K562 (cell line): ENCODE measurements around the gene TANC1. TPM values are rescaled to one million over a fixed set of nuclear protein-coding genes. Genes with fewer than 3 reads are reported as not detected.

Experiments used
- ATAC-seq: fragments of 200-7000 bp; cut with Tn5 transposase; 3 replicates; pipeline ENCODE4 v1.9.1; 2020; ENCODE audit warnings: moderate library complexity
- BruUV-seq: library from RNA; stranded (reverse); fragments of 400-500 nt; replicated peaks from 2 replicates; lab custom pipeline; 2021; lab: Mats Ljungman, UMichigan
- CTCF ChIA-PET: fragments of 300-600 bp; formaldehyde crosslinking; extraction: SDS; loops from one replicate; lab custom pipeline; 2021; ENCODE audit warnings: low intra/inter-chr PET ratio; lab: Yijun Ruan, JAX
- POLR2A ChIA-PET: fragments of 300-600, 350-650 bp; sonication (Branson Sonifier 250); formaldehyde crosslinking; extraction: SDS; loops from one replicate; lab custom pipeline; 2021; ENCODE audit warnings: antibody characterized with exemption, inconsistent platforms; lab: Yijun Ruan, JAX
- DNase-seq, 4 experiments: peaks; one replicate each; pipeline versions ENCODE4 v3.0.0 to v3.0.0-alpha.2; 2011 to 2018; ENCODE audit warnings: low spot score in 3 of 4, mixed read lengths in 3 of 4; ENCODE audit errors: extremely low read depth in 1 of 4
- FAIRE-seq: peaks from 2 replicates; lab custom pipeline; 2011; peaks lifted over from hg19 to GRCh38; lab: Jason Lieb, UNC
- H2AFZ ChIP-seq: 2 replicates; pipeline ENCODE4 v1.6.0; 2011; ENCODE audit warnings: low read depth, low read length, control low read depth, inconsistent platforms
- H3K27ac ChIP-seq: fragments of 200-600 bp; 3 replicates; pipeline ENCODE4 v1.8.0; 2011; ENCODE audit warnings: low read depth, mild to moderate bottlenecking, control low read depth, inconsistent platforms, low read length, moderate library complexity, mixed read lengths; ENCODE audit errors: extremely low read depth
- H3K27me3 ChIP-seq, 2 experiments: fragments of 300-600 bp in 1 of 2; 2 replicates in 1 of 2; 3 replicates in 1 of 2; pipeline versions ENCODE4 v1.6.0 to v1.8.0; 2011; ENCODE audit warnings: inconsistent platforms in 2 of 2, low read length in 2 of 2, mild to moderate bottlenecking in 1 of 2, mixed read lengths in 1 of 2, moderate library complexity in 1 of 2; ENCODE audit not compliant: control insufficient read depth in 2 of 2, insufficient read depth in 2 of 2
- H3K36me3 ChIP-seq: fragments of 300-600 bp; 3 replicates; pipeline ENCODE4 v1.8.0; 2011; ENCODE audit warnings: mild to moderate bottlenecking, low read length, inconsistent platforms; ENCODE audit not compliant: control insufficient read depth, insufficient read depth
- H3K4me1 ChIP-seq, 2 experiments: fragments of 200-600 bp in 1 of 2; replicated peaks in 1 of 2; 2 replicates in 1 of 2; 3 replicates in 1 of 2; pipeline versions ENCODE4 v1.5.1 to v1.8.0; 2011; ENCODE audit warnings: inconsistent platforms in 2 of 2, low read length in 2 of 2, mild to moderate bottlenecking in 1 of 2, mixed read lengths in 1 of 2, moderate library complexity in 1 of 2; ENCODE audit not compliant: control insufficient read depth in 2 of 2, insufficient read depth in 2 of 2
- H3K4me2 ChIP-seq: 2 replicates; pipeline ENCODE4 v1.6.1; 2011; ENCODE audit warnings: low read length, control low read depth, inconsistent platforms, mixed read lengths; ENCODE audit not compliant: insufficient read depth
- H3K4me3 ChIP-seq: fragments of 200-600 bp; sonication (generic), shearing (Covaris generic); 2 replicates; pipeline ENCODE4 v1.5.1; 2016; ENCODE audit warnings: control low read depth, inconsistent platforms
- H3K79me2 ChIP-seq: fragments of 200-600 bp; 3 replicates; pipeline ENCODE4 v1.8.0; 2011; ENCODE audit warnings: low read length, inconsistent platforms; ENCODE audit not compliant: control insufficient read depth, insufficient read depth
- H3K9ac ChIP-seq, 2 experiments: 2 replicates each; pipeline versions ENCODE4 v1.6.0 to v1.6.1; 2011; ENCODE audit warnings: low read depth in 2 of 2, low read length in 2 of 2, control low read depth in 1 of 2, inconsistent platforms in 1 of 2, mild to moderate bottlenecking in 1 of 2, mixed read lengths in 1 of 2; ENCODE audit not compliant: insufficient read depth in 1 of 2
- H3K9me1 ChIP-seq: one replicate; pipeline ENCODE4 v1.6.0; 2011; ENCODE audit warnings: inconsistent platforms, mild to moderate bottlenecking, low read length, moderate library complexity; ENCODE audit not compliant: control insufficient read depth, insufficient read depth
- H3K9me3 ChIP-seq: replicated peaks from 2 replicates; pipeline ENCODE4 v1.5.1; 2011; ENCODE audit warnings: low read depth, low read length, inconsistent platforms; ENCODE audit not compliant: control insufficient read depth, insufficient read depth
- H4K20me1 ChIP-seq: replicated peaks from 2 replicates; pipeline ENCODE4 v1.6.1; 2011; ENCODE audit warnings: low read length, inconsistent platforms, mixed read lengths; ENCODE audit not compliant: control insufficient read depth, insufficient read depth
- ATF1 ChIP-seq, 2 experiments: fragments of 450-650 bp in 1 of 2; IDR thresholded peaks; 2 replicates each; pipeline ENCODE4 v1.6.1; 2016; ENCODE audit warnings: missing compliant biosample characterization in 1 of 2, missing genetic modification characterization in 1 of 2
- ATF4 ChIP-seq: fragments of 450-650 bp; formaldehyde crosslinking; IDR thresholded peaks from 2 replicates; pipeline ENCODE4 v1.4.0; 2022; ENCODE audit warnings: mild to moderate bottlenecking, moderate library complexity
- CTCF ChIP-seq, 3 experiments: IDR thresholded peaks in 2 of 3; conservative IDR thresholded peaks in 1 of 3; 2 replicates each; pipeline ENCODE4 v1.5.1; 2011 to 2012; ENCODE audit warnings: low read length in 3 of 3, mild to moderate bottlenecking in 3 of 3, control low read depth in 2 of 3, improper control_type of control experiment in 1 of 3, inconsistent platforms in 1 of 3, low read depth in 1 of 3, mixed read lengths in 1 of 3, moderate library complexity in 1 of 3; ENCODE audit not compliant: insufficient read depth in 2 of 3
- ESRRB ChIP-seq: fragments of 250-450 bp; sonication (Bioruptor Pico); IDR thresholded peaks from 2 replicates; pipeline ENCODE4 v1.5.0; 2020; ENCODE audit warnings: mild to moderate bottlenecking, moderate library complexity, borderline replicate concordance
- NFE2 ChIP-seq: IDR thresholded peaks from 2 replicates; pipeline ENCODE4 v1.6.1; 2014; ENCODE audit warnings: antibody characterized with exemption, low read depth
- NR2C2 ChIP-seq, 2 experiments: fragments of 200-800 bp in 1 of 2; sonication (Bioruptor generic) in 1 of 2; sonication (generic) in 1 of 2; formaldehyde crosslinking in 1 of 2; IDR thresholded peaks; 2 replicates each; pipeline versions ENCODE4 v1.6.1 to v1.8.0; 2016 to 2022; ENCODE audit warnings: mild to moderate bottlenecking in 1 of 2, missing compliant biosample characterization in 1 of 2, missing genetic modification characterization in 1 of 2, missing genetic modification reagents in 1 of 2
- POLR2H ChIP-seq: IDR thresholded peaks from 2 replicates; pipeline ENCODE4 v1.6.1; 2016; ENCODE audit warnings: missing genetic modification characterization, low read depth, mild to moderate bottlenecking, control low read depth, missing compliant biosample characterization, moderate library complexity
- SMARCA5 ChIP-seq: fragments of 450-650 bp; IDR thresholded peaks from 2 replicates; pipeline ENCODE4 v1.6.1; 2016
- YY1 ChIP-seq, 3 experiments: IDR thresholded peaks; 2 replicates each; pipeline ENCODE4 v1.6.1; 2011; ENCODE audit warnings: low read length in 2 of 3, mild to moderate bottlenecking in 2 of 3, moderate library complexity in 2 of 3, borderline replicate concordance in 1 of 3, control low read depth in 1 of 3, low read depth in 1 of 3; ENCODE audit not compliant: insufficient read depth in 3 of 3, insufficient replicate concordance in 2 of 3, control insufficient read depth in 1 of 3, insufficient read length in 1 of 3; ENCODE audit errors: extremely low read depth in 1 of 3
- ZFP1 ChIP-seq: fragments of 450-650 bp; formaldehyde crosslinking; IDR thresholded peaks from 2 replicates; pipeline ENCODE4 v1.4.0; 2020; ENCODE audit warnings: mild to moderate bottlenecking, mixed read lengths
- ZFX ChIP-seq: sonication (generic); formaldehyde crosslinking; IDR thresholded peaks from 2 replicates; pipeline ENCODE4 v1.8.0; 2022; ENCODE audit warnings: mild to moderate bottlenecking, missing genetic modification reagents, moderate library complexity
- ZNF146 ChIP-seq: IDR thresholded peaks from one replicate; pipeline ENCODE4 v1.6.1; 2018; ENCODE audit warnings: missing compliant biosample characterization; ENCODE audit not compliant: unreplicated experiment
- WGBS: fragments of 100-300 bp; shearing (Covaris generic); methylation state at CpG from one replicate; pipeline ENCODE4 v1.1.6; 2016; ENCODE audit warnings: low coverage, mixed read lengths; ENCODE audit not compliant: insufficient coverage; ENCODE audit errors: missing lambda C conversion rate; 5-methylcytosine and 5-hydroxymethylcytosine counted together
- in situ Hi-C: fragments of 300-500 bp; cut with MboI; formaldehyde crosslinking; loops from 4 replicates; pipeline ENCODE4 v1.15.0; 2018; ENCODE audit warnings: inconsistent platforms, mixed read lengths
- intact Hi-C: fragments of 100-400 bp; cut with micrococcal nuclease; formaldehyde crosslinking; loops from 2 replicates; pipeline ENCODE4 v1.14.2; 2022
- polyA plus RNA-seq, 8 experiments: library from polyadenylated mRNA; depleted of rRNA in 4 of 8; stranded (reverse) in 5 of 8; unstranded in 3 of 8; fragments of >200 nt; fragmentation: Nextera tagmentation in 2 of 8; fragmentation: Illumina TruSeq in 1 of 8; extraction: Ambion mirVana in 2 of 8; extraction: Trizol in 1 of 8; gene quantifications; 2 replicates each; pipeline versions ENCODE4 v1.2.1 to v1.2.3, GENCODE V29; 2011 to 2014; ENCODE audit warnings: inconsistent platforms in 1 of 8, missing spikeins in 1 of 8
- total RNA-seq, 7 experiments: library from RNA; depleted of rRNA in 6 of 7; stranded (reverse); fragments of >200 nt in 6 of 7; fragmentation: Illumina TruSeq in 2 of 7; extraction: Trizol in 2 of 7; gene quantifications; 2 replicates each; pipeline versions ENCODE4 v1.2.1 to v1.2.3, GENCODE V29; 2011 to 2021; ENCODE audit warnings: low replicate concordance in 1 of 7

TANC1 gene
- total and polyA plus RNA-seq, 9 of the 15 experiments (the other 6 are each of a cell fraction or from before 2014, with no cell fraction given) = under 0.01 to 0.20 (median 0.07) TPM; not detected in 1

DNA sequence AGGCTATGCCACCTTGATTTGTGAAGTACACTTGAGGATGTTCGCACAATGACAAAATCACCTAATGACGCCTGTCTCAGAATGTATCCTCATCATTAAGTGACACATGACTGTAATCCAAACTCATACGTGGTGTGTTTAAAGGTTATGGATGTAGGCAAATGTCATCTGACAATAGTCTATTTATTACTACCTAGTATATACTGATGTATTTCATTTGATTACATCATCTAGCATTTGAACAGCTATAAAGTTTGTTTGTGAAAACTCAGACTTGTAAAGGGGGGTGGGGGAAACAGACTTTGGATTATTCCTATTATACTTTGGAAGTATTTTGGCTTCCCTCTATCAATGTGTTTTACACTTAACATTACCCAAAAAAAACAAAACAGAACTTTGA lies 129.9 kb downstream of the TANC1 start (continued):
- TF ChIP-seq YY1 (IDR thresholded peaks at IDR 0.05; ENCODE audit: borderline replicate concordance in 1 of 3, control insufficient read depth in 1 of 3, extremely low read depth in 1 of 3, insufficient read depth in 3 of 3, insufficient read length in 1 of 3, insufficient replicate concordance in 2 of 3, low read depth in 1 of 3, low read length in 2 of 3) = no peak
- TF ChIP-seq POLR2H = peak; percentile 47; the same call in 1 of the 2 replicates
- no peak for TF ChIP-seq ESRRB (CRISPR knock-in tag)
- TF ChIP-seq ATF1 (CRISPR knock-in tag; IDR thresholded peaks at IDR 0.05) = no peak
- 0 out of 2 replicates have a peak, but pooled peaks have one; percentile 11 for TF ChIP-seq ATF1 (tag; IDR thresholded peaks at IDR 0.05)
- 0 out of 2 replicates have a peak, but pooled peaks have one; percentile 65 for TF ChIP-seq ATF4
- no peak for TF ChIP-seq ZFP1 (CRISPR knock-in tag)
- no peak for TF ChIP-seq ZNF146 (CRISPR knock-in tag)
- no peak for TF ChIP-seq ZFX (CRISPR knock-in tag)
- TF ChIP-seq SMARCA5 = no peak

DNA sequence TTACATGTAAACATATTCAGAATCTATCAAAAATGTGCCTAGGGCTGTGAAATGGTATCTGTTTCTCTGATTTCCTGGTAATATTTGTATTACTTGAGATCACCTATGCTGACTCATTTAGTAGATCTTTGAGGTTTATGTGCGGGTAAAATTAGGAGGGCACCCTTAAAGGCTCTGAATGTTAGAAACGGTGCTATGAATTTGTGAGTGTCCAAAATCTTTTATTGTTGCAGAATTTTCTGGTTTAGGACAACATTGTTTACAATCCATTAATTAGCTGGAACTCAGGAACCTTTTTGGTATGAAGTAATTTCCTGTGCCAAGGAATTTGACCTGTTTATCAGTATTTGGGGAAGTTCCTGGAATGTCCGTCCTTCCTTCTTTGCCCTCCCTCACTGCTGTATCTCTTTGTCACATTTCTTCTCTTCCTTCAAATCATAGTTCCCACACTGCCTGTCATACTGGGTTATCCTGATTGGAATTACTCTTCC lies 130.5 kb downstream of the TANC1 start:
- TF ChIP-seq NFE2 (peak; percentile 20; the same call in 1 of the 2 replicates), CTCF (IDR thresholded peaks at IDR 0.05 in 2 of 3, conservative IDR thresholded peaks at IDR 0.05 in 1 of 3; ENCODE audit: insufficient read depth in 2 of 3, low read depth in 1 of 3, low read length in 3 of 3) (no peak), NR2C2 (CRISPR knock-in tag; IDR thresholded peaks at IDR 0.05) (no peak), NR2C2 (tag; IDR thresholded peaks at IDR 0.05) (peak; percentile 34; the same call in 1 of the 2 replicates)
- no peak for DNase-seq
- no peak for ATAC-seq
- Histone ChIP-seq H3K4me3 (no peak overlapping the region), H2AFZ (no peak overlapping the region), H3K27ac (no peak overlapping the region), H3K9me3 (no peaks in the 10 kb centered on the region), H3K4me2 (no peak overlapping the region), H4K20me1 (no peaks in the 10 kb centered on the region), H3K79me2 (no peaks in the 10 kb centered on the region), H3K27me3 (peaks cover 0 to 10% of the 10 kb centered on the region in 2 experiments; a peak in 4 of 5 replicates), H3K9ac (no peak overlapping the region), H3K36me3 (no peaks in the 10 kb centered on the region), H3K9me1 (no peaks in the 10 kb centered on the region), H3K4me1 (no peaks in the 10 kb centered on the region; a peak in 1 of 5 replicates)
- no peak for FAIRE-seq
- WGBS = 11% methylated on average over 3 of the region's 3 CpGs
- in situ Hi-C loops = no loop called here
- ChIA-PET CTCF (no interaction called here), POLR2A (no interaction called here)
- intact Hi-C loops = no loop called here
- BruUV-seq = no TSS peak
